GM12891 (cell line): Measurements from ENCODE around the gene TRAPPC8.

Experiments used
- POLR2A ChIP-seq: IDR thresholded peaks from 2 replicates; pipeline ENCODE4 v1.6.1; 2011; ENCODE audit warnings: low read depth, low read length, control low read depth
- POLR2AphosphoS5 ChIP-seq: IDR thresholded peaks from 2 replicates; pipeline ENCODE4 v1.6.1; 2011; ENCODE audit warnings: low read depth, low read length, control low read depth
- POU2F2 ChIP-seq: IDR thresholded peaks from 2 replicates; pipeline ENCODE4 v1.6.1; 2011; ENCODE audit warnings: low read depth, mild to moderate bottlenecking, control low read depth, low read length, moderate library complexity
- TAF1 ChIP-seq: IDR thresholded peaks from 2 replicates; pipeline ENCODE4 v1.6.1; 2011; ENCODE audit warnings: low read depth, low read length, control low read depth

DNA sequence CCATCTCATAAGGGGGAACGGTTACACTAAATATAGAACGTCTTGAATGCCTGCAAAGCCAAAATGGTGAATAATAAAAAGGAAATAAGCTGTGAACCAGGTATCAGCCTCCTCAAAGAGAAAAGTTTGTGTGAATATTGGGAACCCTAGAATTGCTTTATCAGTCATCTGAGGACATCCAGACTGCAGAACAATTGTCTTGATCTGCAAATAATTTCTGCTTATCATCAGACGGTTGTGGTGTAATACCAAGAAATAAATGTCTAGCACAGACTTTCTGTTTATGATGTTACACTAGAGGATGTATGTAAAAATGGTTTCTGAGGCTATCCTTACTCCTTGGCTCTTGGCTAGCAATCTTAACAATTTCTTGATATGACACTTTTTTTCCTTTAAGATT is 128.8 kb downstream of the TRAPPC8 start:
- TF ChIP-seq POLR2A: no peak
- no peak for TF ChIP-seq POLR2AphosphoS5
- no peak for TF ChIP-seq TAF1
- no peak for TF ChIP-seq POU2F2
